ENCODE data around the gene FBXO8. TPM values are rescaled to one million over a fixed set of nuclear protein-coding genes. Genes with fewer than 3 reads are reported as not detected.

The FBXO8 gene
- total RNA-seq, 1 donor from 2014 or later, result 12.4 TPM

DNA sequence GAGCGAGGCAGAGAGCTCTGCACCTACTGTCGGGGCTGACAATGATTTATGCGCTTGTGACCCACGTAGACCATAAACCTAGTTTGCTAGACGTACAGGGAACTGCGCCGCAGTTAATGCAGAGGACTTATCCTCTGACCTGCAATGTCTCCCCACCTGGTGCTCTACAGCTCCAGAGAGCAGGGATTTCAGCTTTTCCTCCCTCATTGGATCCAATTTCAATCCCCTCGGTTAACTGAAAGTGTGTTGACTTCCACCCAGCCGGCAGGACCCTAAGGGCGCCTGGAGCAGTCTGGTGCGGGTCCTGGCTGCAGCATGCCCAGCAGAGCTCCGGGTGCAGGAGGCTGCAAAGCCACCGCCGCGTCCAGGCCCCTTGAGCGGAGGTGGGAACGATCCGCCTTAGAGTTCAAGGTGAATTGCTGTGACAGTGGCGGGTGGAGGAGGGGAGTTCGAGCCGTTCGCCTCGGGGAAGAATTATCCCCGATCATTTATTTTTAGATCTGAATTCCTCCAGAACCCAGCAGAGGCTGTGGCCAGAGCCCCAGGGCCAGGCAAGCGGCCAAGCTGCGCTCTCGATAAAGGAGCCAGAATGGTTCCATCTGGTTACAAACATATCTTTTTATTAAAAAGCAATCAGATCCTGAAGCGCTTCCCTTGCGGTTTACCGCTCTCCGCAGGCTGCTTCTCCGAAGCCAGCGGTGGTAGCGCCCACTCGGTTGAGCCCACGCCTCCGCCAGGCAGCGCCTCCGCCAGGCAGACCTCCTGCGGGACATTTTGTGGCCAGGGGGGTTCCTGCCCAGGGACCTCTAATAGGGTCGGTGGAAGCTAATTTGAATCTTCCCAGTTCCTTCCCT is 66.0 kb downstream of the FBXO8 start:
- H3K4me1 Mint-ChIP-seq (ENCODE audit: unreplicated experiment), result peaks cover 34% of the 10 kb centered on the region
- no peak overlapping the region for H3K27ac Mint-ChIP-seq (ENCODE audit: unreplicated experiment)
- no peaks in the 10 kb centered on the region for H3K36me3 Mint-ChIP-seq (ENCODE audit: low read depth, unreplicated experiment)
- TF ChIP-seq, protein P1, sequence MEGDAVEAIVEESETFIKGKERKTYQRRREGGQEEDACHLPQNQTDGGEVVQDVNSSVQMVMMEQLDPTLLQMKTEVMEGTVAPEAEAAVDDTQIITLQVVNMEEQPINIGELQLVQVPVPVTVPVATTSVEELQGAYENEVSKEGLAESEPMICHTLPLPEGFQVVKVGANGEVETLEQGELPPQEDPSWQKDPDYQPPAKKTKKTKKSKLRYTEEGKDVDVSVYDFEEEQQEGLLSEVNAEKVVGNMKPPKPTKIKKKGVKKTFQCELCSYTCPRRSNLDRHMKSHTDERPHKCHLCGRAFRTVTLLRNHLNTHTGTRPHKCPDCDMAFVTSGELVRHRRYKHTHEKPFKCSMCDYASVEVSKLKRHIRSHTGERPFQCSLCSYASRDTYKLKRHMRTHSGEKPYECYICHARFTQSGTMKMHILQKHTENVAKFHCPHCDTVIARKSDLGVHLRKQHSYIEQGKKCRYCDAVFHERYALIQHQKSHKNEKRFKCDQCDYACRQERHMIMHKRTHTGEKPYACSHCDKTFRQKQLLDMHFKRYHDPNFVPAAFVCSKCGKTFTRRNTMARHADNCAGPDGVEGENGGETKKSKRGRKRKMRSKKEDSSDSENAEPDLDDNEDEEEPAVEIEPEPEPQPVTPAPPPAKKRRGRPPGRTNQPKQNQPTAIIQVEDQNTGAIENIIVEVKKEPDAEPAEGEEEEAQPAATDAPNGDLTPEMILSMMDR (IDR thresholded peaks at IDR 0.05; ENCODE audit: unreplicated experiment), result no peak
- H3K27me3 Mint-ChIP-seq (ENCODE audit: unreplicated experiment), result peaks cover 23% of the 10 kb centered on the region
- H3K4me3 Mint-ChIP-seq (ENCODE audit: unreplicated experiment), result peak overlapping the region; percentile 83
- H3K9me3 Mint-ChIP-seq (ENCODE audit: unreplicated experiment), result no peaks in the 10 kb centered on the region
- DNase-seq (ENCODE audit: low spot score), result no peak

DNA sequence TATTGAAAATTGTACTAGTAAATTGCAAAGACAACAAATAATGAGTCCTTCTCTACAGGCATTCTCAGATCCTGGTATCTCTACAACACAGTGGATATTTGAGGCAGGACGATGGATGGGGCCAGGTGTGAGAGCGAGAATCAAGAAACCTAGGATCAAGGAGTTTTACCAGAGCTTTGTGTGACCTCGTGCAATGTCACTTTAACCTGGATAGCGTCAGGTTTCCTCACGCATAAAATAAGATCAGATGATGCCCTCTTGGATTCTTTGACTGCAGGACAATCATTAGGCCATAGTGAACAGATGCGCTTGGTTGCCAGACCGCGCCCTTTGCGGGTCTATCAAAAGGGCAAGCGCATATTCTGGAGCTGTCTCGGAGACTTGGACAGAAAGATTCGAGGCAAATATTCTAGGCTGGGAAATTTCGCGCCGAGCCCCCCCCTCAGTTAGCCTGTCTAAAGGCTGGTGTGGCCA is 66.6 kb downstream of the FBXO8 start:
- Mint-ChIP-seq H3K36me3 (ENCODE audit: low read depth, unreplicated experiment) (no peaks in the 10 kb centered on the region), H3K4me1 (ENCODE audit: unreplicated experiment) (peaks cover 41% of the 10 kb centered on the region), H3K27ac (ENCODE audit: unreplicated experiment) (no peak overlapping the region), H3K4me3 (ENCODE audit: unreplicated experiment) (peak overlapping the region; percentile 8), H3K27me3 (ENCODE audit: unreplicated experiment) (peaks cover 23% of the 10 kb centered on the region), H3K9me3 (ENCODE audit: unreplicated experiment) (no peaks in the 10 kb centered on the region)
- TF ChIP-seq, protein P1 (IDR thresholded peaks at IDR 0.05; ENCODE audit: unreplicated experiment), result no peak
- no peak for DNase-seq (ENCODE audit: low spot score)

DNA sequence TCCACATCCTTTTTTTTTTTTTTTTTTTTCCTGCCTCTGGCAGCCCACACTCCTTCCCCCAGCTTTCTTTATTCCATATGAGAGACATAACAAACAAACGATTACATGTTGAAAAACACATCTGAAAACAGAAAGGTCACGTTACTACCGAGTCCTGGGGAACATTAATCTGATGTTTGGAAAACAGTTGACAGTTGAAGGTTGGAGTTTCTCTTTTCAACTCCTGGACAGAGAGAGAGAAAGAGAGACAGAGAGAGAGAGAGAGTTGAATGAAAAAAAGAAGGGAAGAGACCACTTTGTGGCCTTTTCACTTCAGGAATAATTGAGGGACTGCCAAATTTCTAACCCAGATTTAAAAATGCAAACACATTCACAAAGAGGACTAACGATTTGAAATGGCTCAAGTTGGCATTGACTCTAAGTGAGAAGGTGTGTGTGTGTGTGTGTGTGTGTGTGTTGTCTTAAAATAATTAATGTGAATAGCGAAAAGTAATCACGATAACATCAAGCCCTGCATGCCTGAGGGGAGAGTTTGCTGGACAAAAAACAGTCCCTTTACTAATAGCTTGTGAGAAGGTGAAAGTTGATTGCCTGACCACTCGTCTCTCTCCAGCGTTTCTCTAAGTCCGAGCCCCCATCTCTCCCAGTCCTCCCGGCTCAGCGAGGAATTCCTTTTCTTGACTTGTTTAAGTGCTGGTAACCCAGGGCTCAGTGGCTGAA is 67.3 kb downstream of the FBXO8 start:
- TF ChIP-seq, protein P1 (IDR thresholded peaks at IDR 0.05; ENCODE audit: unreplicated experiment), result no peak
- Mint-ChIP-seq H3K36me3 (ENCODE audit: low read depth, unreplicated experiment) (no peaks in the 10 kb centered on the region), H3K9me3 (ENCODE audit: unreplicated experiment) (no peaks in the 10 kb centered on the region), H3K4me1 (ENCODE audit: unreplicated experiment) (peaks cover 46% of the 10 kb centered on the region), H3K27me3 (ENCODE audit: unreplicated experiment) (peaks cover 23% of the 10 kb centered on the region), H3K4me3 (ENCODE audit: unreplicated experiment) (no peak overlapping the region), H3K27ac (ENCODE audit: unreplicated experiment) (no peak overlapping the region)
- no peak for DNase-seq (ENCODE audit: low spot score)

DNA sequence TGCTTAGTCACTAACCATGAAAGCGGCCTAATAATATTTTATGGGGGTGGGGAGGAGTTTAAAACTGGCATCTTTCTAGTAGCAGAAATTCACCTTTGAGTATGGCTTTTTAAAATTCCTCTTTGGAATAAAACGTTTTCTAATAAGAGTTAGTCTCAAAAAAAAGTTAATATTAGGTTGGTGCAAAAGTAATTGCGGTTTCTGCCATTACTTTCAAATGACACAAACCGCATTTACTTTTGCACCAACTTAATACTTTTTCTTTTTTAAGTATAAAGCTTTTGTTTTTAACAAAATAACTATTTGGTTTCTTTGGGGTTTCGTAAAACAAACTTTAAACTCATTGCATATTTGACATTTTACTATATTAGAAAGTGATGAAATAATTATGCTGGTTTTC is 68.4 kb downstream of the FBXO8 start:
- H3K27me3 Mint-ChIP-seq (ENCODE audit: unreplicated experiment), result peaks cover 23% of the 10 kb centered on the region
- TF ChIP-seq, protein P1 (IDR thresholded peaks at IDR 0.05; ENCODE audit: unreplicated experiment), result no peak
- peaks cover 46% of the 10 kb centered on the region for H3K4me1 Mint-ChIP-seq (ENCODE audit: unreplicated experiment)
- H3K4me3 Mint-ChIP-seq (ENCODE audit: unreplicated experiment), result no peak overlapping the region
- DNase-seq (ENCODE audit: low spot score), result no peak
- H3K36me3 Mint-ChIP-seq (ENCODE audit: low read depth, unreplicated experiment), result no peaks in the 10 kb centered on the region
- H3K9me3 Mint-ChIP-seq (ENCODE audit: unreplicated experiment), result no peaks in the 10 kb centered on the region
- no peak overlapping the region for H3K27ac Mint-ChIP-seq (ENCODE audit: unreplicated experiment)

Data from endothelial cell (in vitro differentiated cells).